Adipose tissue (tissue), 3 donors: ENCODE data around the gene SFN. TPM values are rescaled to one million over a fixed set of nuclear protein-coding genes. Genes with fewer than 3 reads are reported as not detected.
"Not testable (repeated sequence)": the region's sequence is repeated elsewhere in the genome, so short reads cannot be mapped to it uniquely, and the experiment has no call there.

Experiments
- H3K27ac ChIP-seq: one replicate; pipeline ENCODE4 v1.5.1; 2013; ENCODE audit warnings: low read depth, low read length
- WGBS, 3 donors: extraction: QIAGEN DNeasy Blood & Tissue Kit; methylation state at CpG; one replicate each; pipeline ENCODE4 v1.1.7; 2013; 5-methylcytosine and 5-hydroxymethylcytosine counted together
- polyA plus RNA-seq, 3 donors: library from polyadenylated mRNA; stranded (reverse); fragments of 200-250 nt; gene quantifications; one replicate each; pipeline ENCODE4 v1.2.3, GENCODE V29; 2013
- donor health status: healthy with polysubstance abuse.
- donor health status: Bipolar disorder and iron deficiency.
- donor health status: healthy.

The SFN gene
- polyA plus RNA-seq, 3 donors: 0.44 to 9.4 (median 0.79) TPM

DNA sequence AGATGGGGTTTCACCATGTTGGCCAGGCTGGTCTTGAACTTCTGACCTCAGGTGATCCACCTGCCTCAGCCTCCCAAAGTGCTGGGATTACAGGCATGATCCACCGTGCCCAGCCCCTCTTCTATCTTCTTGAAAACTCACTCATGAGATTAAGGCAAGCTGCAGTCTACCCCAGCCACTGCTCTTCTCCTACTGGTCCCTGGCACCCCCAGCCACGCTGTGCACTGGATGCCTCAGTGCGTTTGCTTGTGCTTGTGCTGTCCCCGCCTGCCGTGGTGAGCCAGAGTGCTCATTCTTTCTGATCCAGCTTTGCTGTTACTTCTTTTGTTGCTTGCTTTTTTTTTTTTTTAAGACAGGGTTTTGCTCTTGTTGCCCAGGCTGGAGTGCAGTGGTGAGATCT is 25.3 kb upstream of the SFN start:
- 95 to 98% (median 95%) methylated on average over 5 of the region's 5 CpGs for WGBS, 3 donors
- not testable (repeated sequence) for H3K27ac ChIP-seq

DNA sequence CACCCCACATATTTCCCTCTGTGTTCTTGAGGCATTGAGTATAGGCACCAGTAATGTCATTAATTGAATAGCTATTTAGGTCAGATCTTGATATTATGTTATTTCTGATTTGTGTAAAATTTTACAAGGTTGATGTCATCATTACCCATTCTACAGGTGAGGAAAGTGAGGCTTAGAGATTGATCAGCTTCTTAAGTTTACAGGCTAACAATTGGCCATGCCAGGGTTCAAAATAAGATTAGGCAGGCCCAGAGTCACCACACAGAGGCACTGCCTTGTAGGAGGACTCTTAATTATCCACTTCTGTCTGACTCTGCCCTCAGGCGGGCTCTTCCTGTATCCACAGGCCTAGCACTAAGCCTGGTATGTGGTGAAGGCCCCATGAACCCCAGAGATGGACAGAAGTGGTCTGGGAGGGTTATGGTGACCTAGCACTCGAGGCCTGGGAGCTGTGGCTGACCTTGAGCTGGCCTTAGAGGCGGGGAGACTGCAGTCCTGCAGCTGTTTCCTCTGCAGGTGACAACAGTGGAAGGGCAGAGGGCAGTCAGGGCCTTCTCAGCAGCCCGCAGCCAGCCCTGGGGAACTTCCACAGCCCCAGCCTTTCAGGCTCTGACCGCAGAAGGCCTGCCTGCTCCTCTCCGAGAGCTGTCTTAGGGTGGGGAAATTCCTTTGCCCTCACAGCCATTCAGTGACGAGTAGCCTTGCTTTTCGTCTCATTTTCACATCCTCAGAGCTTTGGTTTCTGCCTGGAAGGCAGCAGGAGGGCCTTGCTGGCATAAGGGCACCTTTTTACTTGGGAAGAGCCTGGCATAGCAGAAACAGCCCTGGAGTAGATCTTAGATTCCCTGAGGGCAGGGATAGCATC is 24.2 kb upstream of the SFN start:
- no peak overlapping the region for H3K27ac ChIP-seq
- 68 to 74% (median 71%) methylated on average over 8 of the region's 8 CpGs for WGBS, 3 donors

DNA sequence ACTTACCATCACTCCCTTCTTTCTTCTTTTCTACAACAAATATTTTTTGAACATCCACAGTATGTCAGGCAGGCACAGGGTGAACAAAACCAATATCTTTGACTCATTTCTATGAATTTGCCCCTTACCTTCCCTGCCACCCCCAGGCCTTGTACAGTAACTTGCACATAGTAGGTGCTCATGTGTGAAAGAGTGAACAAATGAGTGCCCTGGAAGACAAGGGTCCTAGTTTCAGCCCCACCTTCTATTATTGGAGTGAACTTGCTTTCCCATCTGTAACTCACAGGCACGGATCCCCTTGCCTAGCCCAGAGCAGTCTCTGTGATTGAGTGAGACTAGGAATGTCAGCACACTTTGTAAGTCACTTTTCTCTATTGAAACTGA is 23.6 kb upstream of the SFN start:
- H3K27ac ChIP-seq: no peak overlapping the region
- WGBS, 3 donors: 87 to 98% (median 92%) methylated on average over 1 of the region's 1 CpG

DNA sequence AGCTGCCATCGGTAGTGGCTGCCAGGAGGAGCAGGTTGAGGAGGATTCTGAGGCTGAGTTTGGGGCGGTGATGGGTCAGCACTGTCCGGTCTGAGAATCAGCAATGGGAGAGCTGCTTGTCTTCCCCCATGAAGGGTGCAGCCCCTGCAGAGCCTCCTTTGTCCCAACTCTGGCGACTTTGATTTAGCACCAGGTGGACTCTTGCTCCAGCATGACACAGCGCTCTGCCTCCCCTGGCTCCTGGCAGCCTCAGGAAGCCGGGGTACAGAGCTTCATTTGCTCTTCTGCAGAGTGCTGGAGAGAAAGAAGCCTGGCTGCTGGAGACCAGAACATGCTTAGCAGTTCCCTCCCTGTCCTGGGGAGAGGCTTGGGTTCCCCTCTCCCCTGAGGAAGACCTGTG is 23.2 kb upstream of the SFN start:
- H3K27ac ChIP-seq: no peak overlapping the region
- WGBS, 3 donors: 81 to 89% (median 85%) methylated on average over 6 of the region's 6 CpGs

DNA sequence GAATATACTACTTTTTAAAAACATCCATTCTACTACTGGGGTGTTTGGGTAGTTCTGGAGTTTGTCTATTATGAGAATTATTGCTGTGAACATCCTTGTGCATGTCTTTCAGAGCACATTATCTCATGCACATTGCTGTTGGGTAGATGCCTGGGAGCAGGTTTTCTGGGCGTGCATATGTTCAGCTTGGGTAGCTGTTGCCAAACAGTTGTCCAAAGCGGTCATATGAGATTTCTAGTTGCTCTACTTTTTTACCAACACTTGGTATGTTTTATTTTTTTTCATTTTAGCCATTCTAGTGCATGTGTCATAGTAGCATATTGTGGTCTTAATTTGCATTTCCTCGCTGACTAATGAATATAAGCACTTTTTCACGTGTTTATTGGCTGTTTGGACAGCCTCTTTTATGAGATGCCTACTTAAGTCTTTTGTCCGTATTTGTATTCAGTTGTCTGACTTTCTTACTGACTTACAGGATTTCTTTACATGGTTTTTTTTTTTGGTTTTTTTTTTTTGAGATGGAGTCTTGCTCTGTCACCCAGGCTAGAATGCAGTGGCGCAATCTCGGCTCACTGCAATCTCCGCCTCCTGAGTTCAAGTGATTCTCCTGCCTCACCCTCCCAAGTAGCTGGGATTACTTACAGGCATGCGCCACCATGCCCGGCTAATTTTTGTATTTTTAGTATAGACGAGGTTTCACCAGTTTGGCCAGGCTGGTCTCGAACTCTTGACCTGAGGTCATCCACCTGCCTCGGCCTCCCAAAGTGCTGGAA is 18.3 kb upstream of the SFN start:
- no peak overlapping the region for H3K27ac ChIP-seq
- whole genome bisulfite sequencing, 3 donors: 88 to 93% (median 92%) methylated on average over 13 of the region's 13 CpGs

DNA sequence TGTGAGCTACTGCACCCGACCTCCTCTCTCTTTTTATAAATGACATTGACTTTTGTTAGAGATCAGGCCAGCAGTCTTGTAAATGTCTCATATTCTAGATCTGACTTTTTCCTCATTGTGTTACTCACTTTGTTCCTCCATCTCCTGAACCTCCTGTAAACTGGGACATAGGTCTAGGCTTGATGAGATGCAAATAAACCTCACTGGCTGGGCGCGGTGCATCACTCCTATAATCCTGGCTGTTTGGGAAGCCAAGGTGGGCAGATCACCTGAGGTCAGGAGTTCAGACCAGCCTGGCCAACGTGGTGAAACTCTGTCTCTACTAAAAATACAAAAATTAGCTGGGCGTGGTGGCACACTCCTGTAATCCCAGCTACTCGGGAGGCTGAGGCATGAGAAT is 15.1 kb upstream of the SFN start:
- WGBS, 3 donors: 90 to 92% (median 91%) methylated on average over 6 of the region's 6 CpGs
- H3K27ac ChIP-seq: not testable (repeated sequence)

DNA sequence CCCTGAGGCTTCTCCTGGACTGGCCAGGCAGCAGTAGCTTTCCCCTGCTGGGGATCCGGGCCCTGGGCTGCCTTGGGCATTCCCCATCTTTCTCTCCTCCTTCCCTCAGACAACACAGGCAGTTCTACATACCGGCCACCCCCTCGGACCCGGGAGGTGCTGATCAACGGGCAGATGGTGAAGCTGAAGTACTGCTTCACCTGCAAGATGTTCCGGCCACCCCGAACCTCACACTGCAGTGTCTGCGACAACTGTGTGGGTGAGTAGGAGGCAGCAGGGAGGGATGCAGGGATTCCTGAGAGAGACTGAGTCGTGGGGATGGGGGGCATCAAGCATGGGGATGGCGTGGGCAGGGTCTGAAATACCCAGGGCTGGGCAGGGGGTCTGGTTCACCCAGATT is 14.4 kb upstream of the SFN start:
- WGBS, 3 donors: 85 to 91% (median 88%) methylated on average over 10 of the region's 10 CpGs
- H3K27ac ChIP-seq: no peak overlapping the region

DNA sequence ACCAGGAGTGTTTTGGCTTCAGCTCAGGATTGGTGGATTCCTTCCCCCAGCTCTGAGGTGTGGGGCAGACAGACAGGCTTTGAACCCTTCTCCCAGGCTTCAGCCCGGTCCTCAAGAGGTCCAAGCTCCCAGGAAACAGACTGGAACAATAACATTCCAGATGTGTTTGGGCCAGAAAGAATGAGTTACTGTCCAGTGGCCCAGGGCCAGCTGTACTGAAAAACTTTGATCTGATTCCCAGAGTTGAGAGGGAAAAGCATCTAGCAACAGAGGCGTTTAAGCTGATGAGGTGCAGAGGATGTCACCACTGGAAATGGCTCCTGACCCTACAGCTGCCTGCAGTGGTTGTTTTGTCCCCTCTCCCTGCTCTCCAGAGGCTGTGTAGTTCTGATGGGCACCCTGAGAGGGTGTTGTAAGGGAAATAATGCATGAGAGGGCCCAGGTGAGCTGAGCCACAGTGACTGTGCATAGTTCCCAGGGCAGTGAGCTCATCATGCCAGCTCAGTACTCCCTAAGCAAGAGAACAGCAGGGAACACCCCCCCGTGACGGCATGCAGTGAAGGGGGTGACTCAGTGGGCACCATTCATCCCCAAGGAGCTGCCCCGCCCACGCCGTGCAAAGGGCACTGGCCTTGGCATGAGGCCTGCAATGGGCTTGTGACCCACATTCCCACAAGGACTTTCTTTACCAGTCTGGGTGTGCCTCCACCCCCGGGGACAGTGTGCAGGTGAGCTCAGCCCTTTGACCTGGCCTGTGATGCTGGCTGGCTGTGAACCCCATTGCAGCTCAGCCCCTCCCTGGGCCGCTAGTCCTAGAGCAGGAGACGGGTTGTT is 13.8 kb upstream of the SFN start:
- H3K27ac ChIP-seq: no peak overlapping the region
- 60 to 77% (median 69%) methylated on average over 10 of the region's 10 CpGs for WGBS, 3 donors

DNA sequence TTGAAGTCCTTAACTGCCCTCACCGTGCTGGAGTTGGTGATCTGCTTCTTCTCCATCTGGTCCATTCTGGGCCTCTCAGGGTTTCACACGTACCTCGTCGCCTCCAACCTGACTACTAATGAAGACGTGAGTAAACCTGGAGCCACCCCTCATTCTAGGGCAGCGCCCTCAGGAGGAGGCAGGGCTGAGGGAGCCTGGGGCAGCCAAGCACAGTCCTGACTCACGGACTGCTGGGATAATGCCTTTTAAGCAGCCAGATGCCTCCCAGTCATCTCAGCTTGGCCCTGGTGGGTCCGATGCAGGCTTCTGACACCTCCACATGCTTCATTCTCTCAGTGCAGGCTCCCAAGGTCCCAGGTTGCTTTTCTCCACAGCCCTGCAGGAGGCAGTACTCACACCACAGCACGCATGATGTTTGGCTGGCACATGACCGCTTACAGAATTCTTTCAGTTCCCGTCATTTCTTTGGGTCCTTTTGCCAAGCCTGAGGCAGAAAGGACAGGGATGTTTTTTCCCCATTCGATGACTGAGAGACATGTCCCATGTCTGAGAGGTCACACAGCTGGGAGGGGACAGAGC is 11.8 kb upstream of the SFN start:
- H3K27ac ChIP-seq: no peak overlapping the region
- 88 to 91% (median 88%) methylated on average over 12 of the region's 12 CpGs for WGBS, 3 donors

DNA sequence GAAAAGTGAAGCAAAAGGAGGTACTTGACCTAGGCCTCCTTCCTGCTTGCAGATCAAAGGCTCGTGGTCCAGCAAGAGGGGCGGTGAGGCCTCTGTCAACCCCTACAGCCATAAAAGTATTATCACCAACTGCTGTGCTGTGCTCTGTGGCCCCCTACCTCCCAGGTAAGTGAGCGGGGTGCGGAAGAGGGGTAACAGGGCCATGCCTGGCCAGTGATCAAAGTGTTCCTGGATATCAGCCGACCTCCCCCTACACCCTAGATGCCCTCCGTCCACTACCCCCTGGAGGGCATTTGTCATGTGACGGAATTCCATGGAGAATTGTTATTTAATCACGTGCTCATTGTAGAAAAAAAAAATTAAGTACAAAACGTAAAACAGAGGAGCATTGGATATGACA is 10.2 kb upstream of the SFN start:
- H3K27ac ChIP-seq: no peak overlapping the region
- WGBS, 3 donors: 71 to 79% (median 78%) methylated on average over 9 of the region's 9 CpGs

DNA sequence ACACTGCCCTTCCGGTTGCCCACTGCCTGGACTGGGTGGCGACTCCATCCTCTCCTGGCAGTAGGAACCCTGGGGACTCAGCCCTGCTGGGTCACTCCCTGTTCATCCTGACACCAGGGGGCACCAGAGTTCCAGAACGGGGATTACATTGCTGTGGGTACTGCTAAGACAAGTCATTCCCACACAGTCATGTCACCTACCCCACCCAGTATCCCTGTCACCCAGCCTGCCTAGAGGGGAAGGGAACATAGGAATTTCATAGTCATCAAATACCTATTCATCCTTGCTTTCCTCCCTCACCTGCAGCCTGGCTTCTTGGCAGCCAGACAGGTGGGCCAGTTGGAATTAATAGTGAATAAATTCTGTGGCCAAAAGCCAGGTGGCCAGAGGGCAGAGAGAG is 9.8 kb upstream of the SFN start:
- 9 to 23% (median 19%) methylated on average over 3 of the region's 3 CpGs for WGBS, 3 donors
- H3K27ac ChIP-seq: no peak overlapping the region

DNA sequence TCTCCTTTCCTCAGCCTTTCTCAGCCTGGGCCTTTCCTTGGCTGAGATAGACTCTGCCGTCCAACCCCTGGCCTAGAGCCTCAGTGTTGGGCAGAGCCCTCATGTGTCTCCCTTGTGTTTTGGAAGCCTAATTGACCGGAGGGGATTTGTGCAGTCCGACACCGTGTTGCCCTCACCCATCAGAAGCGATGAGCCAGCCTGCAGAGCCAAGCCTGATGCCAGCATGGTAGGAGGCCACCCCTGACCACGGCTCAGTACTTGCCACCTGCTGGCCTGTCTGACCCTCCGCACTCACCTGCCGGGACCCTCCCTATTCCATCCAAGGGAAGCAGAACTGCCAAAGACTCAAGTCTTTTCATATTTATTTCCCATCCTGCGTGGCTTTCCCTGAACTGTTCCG is 9.3 kb upstream of the SFN start:
- H3K27ac ChIP-seq: no peak overlapping the region
- WGBS, 3 donors: 96 to 97% (median 96%) methylated on average over 10 of the region's 10 CpGs

DNA sequence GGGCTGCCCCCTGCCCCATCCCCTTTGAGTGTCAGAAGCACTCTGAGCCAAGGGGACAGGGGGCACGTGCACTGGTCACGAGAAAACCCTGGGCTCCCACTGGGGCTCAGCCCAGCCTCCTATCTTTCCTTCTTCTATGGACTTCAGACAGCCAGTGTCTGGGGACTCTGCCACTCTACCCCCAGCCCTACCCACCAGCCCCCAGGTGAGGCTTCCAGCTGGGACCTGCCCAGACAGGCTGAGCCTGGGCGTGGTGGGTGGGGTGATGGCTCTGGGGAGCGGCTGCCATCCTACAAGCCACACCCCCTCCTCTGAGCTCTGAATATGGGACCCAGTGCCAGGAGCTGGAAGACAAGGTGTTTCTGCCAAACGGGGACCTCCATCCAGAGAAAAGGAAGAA is 8.0 kb upstream of the SFN start:
- 90 to 93% (median 93%) methylated on average over 5 of the region's 5 CpGs for WGBS, 3 donors
- no peak overlapping the region for H3K27ac ChIP-seq

DNA sequence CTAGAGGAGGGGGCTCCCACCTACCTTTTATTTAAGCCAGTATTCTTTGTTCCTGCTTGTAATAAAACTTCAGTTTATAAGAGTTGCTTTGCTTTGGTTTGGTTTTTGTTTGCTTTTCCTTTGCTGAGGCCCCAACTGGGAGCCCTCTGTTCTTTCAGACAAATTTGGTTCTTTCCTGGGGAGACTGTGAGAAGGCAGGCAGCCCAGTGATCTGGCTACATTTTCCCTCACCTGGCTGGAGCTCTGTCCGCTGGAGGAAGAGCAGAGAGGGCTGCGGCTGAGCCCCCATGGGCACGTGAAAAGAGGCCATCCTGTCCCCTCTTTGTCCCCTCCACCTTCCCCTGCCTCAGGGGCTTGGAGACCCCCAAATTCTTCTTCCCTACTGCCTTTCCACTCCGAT is 7.3 kb upstream of the SFN start:
- no peak overlapping the region for H3K27ac ChIP-seq
- WGBS, 3 donors: 93 to 98% (median 97%) methylated on average over 4 of the region's 4 CpGs

DNA sequence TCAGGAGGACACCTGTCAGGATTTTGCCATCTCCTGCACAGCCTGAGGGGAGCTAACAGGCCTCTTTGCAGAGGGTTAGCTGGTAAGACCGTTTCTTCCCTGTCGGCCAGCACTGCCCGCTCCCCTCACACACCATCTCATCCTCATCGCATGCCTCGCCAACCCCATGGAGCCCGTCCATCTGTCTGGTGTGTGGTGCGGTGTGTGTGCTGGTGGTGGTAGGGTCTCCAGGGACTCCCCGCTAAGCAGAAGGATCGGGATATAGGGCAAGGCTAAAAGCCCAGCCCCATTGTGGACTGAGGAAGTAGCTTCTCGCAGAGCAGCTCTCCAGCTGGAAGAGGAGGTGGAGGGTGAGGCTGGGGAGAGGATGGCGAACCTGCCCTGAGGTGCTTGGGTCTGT is 6.8 kb upstream of the SFN start:
- no peak overlapping the region for H3K27ac ChIP-seq
- WGBS, 3 donors: 90 to 93% (median 93%) methylated on average over 11 of the region's 11 CpGs

DNA sequence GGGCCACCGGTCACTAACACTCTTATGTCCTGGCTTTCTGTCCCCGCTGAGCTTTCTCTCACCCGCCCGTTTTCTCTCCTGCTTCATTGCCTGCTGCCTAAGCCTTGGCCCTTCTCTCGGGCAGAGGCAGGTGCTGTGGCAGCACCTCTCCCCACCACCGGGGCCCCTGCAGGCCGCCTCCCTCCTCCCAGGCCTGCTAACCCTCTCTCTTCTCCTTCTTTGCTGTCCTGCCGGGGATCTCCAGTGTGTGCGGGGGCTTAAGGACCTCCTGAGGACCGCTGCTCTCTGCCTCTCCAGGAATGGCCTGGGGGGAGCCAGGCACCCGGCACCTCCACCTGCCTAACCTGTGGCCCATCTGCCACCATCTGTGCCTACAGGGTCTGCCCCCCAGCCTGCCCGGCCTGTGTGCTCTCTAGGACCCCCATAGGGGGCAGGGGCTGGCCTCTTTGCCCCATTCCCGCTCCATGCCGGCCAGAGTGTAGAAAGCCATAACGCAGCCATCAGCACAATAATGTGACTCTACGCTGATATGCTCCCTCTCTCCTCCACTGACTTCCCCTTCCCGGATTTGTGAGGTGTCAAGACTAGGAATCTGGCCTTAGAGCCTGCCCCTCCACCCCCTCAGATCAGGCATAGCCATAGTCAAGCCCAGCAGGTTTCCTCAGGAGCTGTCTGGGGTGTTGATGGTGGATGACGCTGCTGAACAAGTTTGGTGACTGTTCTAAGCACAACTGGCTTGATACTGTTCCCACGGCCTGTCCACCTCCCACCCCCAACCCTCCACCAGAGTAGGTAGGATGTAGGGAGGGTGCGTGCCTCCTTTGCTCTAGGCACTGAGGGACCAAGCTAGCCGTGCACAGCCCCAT is 6.1 kb upstream of the SFN start:
- H3K27ac ChIP-seq: no peak overlapping the region
- WGBS, 3 donors: 84 to 88% (median 87%) methylated on average over 20 to 21 of the region's 21 CpGs

DNA sequence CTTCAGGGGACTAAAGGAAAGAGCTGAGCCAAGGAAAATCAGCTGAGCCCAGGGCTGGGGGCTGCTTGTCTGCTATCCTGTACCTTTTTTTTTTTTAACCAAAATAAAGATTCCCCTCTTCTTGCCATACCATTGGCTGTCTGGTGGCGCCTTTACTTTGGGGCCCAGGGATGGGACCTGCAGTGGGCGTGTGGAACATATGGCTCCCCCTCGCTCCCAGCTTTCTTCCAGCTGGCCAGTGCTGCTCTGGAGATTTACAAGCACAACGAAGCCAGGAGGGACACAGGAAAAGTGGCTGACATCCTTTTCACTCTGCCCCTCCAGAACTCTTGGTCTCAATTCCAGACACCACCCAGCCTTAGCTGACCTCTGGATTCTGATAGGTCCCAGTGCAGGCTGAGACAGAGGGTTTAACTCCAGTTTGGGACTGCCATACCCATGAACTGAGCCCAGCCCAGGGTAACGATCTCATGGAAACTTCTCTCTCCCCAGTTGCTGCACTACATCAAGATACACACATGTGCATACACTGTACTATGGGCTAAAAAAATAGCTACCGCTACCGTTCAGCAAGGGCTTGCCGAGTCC is 5.4 kb upstream of the SFN start:
- no peak overlapping the region for H3K27ac ChIP-seq
- WGBS, 3 donors: 82 to 86% (median 86%) methylated on average over 8 of the region's 8 CpGs
